HG02973 (cell line): Measurements from ENCODE around the gene STAM.
"Not testable (repeated sequence)": the region's sequence is repeated elsewhere in the genome, so short reads cannot be mapped to it uniquely, and the experiment has no call there.

Experiments used
- ATAC-seq: cut with Tn5 transposase; IDR thresholded peaks from one replicate; pipeline ENCODE4 v1.9.1; 2021; ENCODE audit warnings: moderate library complexity; ENCODE audit not compliant: unreplicated experiment

The STAM gene

DNA sequence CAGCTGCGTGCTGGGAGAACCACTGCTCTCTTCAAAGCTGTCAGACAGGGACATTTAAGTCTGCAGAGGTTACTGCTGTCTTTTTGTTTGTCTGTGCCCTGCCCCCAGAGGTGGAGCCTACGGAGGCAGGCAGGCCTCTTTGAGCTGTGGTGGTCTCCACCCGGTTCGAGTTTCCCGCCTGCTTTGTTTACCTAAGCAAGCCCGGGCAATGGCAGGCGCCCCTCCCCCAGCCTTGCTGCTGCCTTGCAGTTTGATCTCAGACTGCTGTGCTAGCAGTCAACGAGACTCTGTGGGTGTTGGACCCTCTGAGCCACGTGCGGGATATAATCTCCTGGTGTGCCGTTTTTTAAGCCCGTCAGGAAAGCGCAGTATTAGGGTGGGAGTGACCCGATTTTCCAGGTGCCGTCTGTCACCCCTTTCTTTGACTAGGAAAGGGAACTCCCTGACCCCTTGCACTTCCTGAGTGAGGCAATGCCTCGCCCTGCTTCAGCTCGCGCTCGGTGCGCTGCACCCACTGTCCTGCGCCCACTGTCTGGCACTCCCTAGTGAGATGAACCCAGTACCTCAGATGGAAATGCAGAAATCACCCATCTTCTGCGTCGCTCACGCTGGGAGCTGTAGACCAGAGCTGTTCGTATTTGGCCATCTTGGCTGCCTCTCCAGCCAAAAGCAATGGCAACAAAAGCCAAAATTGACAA, 78.5 kb downstream of the STAM start:
- not testable (repeated sequence) for ATAC-seq

DNA sequence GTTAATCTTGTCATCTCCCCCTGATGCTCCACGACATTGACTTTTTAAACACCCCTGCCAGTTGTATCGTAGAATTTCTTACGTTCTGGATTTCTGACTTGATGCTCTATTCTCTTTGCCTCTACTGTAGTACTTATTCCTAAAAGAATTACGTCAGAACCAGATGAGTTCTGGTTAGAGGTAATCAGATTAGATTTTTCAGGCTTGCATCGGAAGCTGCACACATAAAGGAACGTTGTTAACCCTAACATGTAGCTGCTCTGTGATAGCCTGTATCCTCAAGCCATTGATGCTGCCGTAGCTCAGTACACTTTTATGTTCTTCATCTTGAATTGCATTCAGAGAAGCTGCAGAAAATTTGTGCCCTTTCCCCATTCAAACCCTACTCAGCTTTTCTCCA, 81.8 kb downstream of the STAM start:
- ATAC-seq = no peak

DNA sequence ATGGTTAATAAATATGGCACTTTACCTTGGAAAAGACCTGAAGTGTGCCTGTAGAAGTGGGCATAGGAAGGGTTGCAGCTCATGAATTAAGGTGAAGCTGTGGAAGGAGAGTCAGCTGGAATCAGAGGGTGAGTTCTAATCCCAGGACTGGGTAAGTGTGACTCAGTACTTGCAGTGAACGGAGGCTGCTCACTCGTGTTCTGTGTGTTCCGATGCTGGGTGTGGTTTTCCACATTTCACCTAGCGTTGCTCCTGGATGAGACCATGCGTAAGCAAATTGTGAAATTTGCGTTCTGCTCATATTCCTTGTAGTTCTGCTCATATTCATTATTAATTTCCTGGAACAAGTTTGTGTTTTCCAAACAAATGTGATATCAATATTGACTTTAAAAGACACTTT, 85.7 kb downstream of the STAM start:
- ATAC-seq = no peak

DNA sequence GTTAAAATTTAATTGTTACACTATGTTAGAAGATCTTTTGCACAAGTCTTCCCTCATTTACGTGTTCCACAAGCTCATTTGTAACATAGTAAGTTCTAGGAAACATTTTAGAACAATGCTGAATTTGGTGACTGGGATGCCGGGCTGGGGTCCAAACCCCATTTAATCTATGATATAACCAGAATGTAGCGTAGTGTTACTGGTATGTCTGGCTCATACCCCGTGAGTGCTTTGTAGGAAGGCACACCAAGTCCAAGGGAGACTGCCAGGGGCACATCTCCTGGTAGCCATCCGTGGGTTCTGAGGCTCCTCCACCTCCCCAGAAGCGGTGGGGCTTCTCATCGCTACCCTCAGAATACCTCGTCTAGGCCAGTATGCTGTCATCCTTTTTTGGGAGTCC, 86.7 kb downstream of the STAM start:
- ATAC-seq = no peak

DNA sequence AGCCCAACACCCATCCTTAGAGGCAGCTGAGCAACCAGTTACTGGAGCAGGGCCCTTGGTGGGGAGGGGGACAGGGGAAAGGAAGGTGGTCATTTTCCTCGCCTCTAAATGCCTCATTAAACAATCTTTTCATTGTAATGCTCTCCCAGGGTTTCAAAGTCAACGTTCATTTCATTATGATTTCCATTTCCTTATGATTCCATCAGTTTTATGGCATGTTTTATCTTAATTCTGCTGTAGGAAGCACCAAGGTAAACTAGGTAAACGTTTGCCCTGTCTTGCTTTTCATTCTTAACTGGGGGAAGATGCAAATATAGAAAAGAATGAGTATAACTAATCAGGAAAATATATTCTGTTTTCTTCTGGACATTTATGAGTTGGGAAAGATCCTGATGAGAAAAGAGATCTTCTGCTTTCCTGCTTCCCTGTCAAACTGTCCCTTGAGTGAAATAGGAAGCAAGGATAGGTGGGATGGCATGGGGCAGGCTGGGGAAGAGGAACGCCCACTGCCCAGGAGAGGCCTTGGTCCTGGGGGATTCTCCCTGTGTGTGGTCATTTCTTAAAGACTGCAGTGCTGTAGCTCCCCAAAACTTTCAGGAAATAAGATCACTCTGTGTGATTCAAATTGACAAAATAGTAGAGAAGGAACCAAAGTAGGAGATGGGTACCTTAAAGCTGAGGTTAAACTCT, 87.5 kb downstream of the STAM start:
- ATAC-seq = no peak

DNA sequence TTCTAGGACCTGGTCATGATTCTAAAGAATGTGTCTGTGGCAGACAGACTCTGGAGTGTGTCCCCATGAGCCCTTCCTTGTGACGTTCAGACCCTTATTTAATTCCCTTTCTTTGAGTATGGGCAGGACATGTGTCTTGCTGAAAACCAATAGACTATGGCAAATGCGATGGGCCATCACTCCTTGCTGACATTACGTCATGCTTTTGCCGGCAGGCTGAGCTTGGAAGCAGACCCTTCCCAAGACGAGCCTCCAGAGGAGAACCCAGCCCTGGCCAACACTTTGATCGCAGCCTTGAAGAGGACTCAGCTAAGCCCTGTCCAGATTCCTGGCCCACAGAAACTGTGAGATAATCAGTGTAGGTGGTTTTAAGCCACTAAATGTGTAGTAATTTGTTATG, 89.7 kb downstream of the STAM start:
- ATAC-seq = no peak

DNA sequence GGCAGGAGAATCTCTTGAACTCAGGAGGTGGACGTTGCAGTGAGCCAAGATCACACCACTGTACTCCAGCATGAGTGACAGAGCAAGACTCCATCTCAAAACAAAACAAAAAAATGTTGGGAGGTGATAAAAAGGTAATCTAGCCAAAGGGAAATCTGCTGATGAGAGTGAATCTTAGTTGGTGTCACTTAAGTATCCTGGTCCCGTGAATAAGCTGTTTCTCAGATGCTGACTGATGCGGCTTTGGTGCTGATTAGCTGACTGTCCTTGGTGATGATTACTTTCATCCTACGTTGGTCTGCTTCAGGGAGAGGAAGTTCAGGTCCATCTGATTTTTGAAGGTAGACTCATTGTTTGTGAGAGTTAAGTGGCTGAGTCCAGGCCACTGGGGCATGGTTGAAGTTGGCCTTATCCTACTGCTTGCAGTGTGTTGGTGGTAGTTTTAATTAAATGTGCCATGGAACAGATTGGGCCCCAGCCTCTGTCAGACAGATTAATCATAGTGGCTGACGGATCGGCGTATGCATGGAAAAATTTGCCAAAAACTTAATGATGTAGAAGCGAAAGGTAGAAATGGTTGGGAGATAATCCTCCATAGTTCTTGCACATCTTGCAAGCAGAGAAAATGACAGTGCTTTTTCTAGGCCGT, 90.6 kb downstream of the STAM start:
- ATAC-seq = no peak

DNA sequence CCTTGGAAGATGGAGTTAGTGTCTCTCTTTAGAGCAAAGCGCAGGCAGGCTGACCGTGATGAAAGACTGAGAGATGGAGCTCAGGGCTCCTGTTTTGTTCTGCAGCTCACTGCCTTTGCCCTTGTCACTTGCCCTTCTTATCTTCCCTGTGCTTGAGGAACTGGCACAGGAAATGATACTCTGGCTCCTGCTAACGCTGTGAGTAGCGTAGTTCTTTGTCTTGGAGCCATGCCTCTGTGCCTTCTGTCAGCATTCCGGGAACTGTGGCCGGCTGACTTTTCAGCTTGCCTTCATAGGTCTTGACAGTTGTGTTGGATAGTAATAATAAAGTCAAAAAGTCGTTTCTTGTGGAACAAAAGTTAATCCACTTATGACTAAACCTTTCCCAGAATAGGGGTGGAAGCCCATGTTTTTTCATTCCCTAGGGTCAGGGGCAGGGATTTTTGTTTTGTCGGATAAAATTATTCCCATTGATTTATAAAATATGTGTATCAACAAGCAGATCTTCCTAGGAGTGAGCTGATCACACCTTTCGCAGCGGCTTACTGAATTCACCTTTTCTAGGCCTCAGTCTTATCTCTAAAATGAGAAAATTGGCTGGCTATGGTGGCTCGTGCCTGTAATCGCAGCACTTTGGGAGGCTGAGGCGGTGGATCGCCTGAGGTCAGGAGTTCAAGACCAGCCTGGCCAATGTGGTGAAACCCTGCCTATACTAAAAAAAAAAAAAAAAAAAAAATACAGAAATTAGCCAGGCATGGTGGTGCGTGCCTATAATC, 91.4 kb downstream of the STAM start:
- ATAC-seq = no peak

DNA sequence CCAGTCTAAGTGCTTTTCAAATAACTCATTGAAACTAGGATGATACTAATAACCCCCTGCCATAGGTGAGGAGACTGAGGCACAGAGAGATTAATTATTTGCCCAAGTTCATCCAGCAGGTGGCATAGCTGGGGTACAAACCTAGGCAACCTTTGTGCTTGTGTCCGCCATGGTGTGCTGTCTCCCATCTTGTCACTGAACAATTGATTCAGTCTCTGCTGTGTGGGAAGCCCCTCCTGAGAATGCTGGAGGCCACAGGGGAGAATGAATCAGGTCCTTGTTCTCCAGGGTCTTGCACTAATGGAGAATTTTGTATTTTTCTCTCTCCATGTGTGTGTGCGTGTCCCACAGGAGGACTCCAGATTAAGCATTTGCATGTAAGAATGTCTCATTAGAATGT, 92.3 kb downstream of the STAM start:
- ATAC-seq = no peak

DNA sequence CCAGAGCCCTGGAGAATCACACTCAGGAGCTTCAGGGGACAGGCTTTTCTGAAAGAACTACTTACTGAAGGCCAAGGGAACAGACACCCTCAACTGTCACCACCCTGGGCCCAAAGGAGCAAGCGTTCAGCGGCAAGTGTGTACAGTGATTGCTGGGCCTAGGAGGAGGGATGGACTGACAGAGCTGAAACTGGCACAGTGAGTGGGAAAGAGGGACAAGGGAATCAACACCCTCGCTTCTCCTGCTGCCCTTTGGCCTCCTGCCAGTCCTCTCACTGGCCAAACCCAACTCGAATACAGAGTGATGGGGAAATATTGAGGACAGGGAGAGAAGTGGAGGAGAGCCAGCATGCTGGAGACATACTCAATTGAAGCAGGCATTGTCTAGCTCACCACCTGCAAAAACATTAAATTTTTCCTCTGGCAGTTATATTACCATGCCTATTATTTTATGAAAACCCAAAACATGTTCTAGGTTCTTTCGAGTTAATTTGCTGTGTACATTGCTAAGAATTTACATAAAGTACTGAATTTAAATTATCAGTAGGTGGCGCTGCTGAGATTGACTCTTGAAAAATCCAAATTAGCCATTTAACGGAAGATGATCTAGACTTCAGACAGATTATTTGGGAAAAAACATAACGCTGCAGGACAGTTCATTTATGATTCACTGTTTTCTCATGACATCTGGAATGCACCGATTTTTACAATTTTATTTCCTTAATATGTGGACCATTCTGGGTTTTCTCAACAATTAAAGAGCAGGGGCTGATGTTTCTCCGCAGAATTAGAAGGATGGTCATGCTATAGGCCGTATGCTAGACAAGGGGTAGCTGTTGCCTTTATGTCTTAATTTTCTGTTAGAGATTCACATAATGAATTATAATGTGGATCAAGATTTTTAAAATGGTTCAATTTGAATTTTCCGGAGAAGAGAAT, 93.3 kb downstream of the STAM start:
- no peak for ATAC-seq

DNA sequence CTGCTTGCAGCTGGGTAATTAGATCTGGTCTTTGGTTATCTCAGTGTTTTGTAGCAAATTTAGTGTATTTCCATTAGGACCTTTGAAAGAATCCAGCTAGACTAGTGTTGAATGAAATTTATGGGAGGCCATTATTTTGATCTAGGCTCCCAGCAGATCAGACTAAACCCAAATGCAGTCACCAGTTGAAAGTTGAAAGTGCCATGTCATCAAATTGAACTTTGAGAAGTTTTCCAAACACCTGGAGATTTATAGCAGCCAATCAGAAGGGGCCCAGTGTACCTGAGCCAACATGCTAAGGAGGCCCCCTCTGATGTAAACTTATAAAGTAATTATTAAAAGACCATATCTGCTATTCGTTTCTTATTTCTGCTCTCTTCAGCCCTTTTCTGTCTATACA, 96.7 kb downstream of the STAM start:
- no peak for ATAC-seq

DNA sequence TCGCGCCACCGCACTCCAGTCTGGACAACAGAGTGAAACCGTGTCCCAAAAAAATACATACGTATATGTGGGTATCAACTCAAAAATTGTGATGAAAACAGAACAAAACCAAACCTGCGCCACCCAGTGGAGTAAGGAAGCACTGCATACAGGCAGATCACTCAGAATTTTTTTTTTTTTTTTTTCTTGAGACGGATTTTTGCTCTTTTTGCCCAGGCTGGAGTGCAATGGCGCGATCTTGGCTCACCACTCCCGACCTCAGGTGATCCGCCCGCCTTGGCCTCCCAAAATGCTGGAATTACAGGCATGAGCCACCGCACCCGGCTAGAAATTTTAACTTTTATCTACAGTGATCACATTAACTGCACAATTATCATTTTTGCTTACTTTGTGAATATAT, 99.0 kb downstream of the STAM start:
- no peak for ATAC-seq

DNA sequence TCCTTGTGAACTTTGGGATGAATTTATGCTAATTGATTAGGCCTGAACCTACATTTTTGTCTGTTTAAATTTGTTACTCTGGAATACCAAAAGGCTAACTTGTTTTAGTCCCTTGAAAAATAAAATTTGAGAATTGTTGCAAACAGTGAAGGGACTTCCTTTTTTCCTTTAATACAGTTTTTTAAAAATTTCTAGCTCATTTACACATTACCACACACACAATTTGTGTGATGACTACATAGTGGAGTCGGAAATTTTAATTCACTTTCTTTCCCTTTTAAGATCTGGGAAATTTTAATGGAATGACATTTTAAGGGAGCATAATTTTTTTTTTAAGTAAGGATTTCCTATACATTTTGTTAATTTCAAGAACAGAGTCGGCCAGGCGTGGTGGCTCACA, 99.5 kb downstream of the STAM start:
- no peak for ATAC-seq

DNA sequence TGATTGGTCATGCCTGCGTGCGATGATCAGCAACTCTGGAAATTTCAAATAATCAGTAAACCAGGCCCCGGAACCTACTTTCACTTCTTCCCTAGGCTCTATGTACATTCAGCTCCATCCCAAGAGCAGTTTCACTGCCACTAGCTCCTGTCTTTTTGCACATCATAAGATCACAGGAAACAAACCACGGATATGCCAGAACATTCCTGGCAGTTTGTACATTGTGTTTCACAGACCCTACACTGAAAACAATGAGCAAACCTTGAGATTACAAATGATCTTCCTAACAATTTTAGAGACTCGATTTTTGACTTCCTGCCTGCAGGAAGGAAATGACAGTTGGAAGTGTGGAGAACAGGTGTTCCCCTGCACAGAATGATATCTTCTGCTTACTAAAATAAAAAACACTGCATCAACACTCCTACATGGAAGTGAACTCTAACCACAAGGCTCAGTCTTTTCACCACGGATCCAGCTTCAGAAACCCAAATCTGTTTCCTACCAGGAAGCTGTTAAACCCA, 100.5 kb downstream of the STAM start:
- no peak for ATAC-seq

DNA sequence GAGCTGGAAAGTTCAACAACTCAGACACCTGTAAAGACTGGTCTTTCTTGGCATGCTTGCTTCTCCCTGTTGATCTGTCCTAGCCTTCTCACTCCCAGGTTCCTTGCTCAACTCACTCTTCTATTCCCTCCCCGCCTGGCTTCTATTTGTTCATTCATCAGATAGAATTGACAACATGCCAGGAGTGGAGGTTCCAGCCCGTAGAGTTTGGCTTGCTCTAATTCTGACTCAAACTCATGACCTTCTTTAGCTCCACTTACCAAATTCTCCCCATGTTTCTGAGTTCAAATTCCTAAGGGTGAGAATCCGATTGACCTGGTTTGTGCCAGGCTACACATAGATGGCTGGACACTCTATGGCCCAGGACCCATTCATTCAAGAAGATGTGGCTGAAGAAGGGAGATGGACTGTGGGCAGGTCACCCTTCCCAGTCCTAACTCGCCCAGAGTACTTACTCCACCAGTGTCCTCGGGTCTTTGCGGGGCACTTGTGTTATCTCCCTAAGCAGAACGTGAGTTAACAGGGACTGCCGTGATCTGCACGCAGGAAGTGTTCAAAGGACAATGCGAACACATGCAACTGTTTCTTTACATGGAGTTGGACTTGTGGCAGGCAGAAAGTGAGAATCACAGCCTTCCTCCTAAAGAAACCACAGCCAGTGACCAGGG, 104.1 kb downstream of the STAM start:
- ATAC-seq = no peak

DNA sequence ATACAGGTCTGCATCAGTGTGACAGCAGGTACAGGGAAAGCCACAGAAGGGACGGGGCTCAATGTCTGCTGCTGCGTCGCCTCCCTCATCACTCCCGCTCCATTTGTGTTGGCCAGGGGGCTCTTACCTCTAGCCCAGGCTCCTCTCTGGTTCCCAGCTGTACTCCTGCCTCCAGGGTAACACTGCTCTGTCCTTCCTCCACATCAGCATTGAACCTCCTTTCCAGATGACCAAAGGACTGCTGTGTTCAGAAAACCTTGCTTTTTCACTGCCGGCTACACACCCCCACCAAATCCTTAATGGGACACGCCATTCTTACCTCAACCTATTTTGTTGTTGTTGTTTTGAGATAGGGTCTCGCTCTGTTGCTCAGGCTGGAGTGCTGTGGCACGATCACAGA, 105.9 kb downstream of the STAM start:
- ATAC-seq = no peak

DNA sequence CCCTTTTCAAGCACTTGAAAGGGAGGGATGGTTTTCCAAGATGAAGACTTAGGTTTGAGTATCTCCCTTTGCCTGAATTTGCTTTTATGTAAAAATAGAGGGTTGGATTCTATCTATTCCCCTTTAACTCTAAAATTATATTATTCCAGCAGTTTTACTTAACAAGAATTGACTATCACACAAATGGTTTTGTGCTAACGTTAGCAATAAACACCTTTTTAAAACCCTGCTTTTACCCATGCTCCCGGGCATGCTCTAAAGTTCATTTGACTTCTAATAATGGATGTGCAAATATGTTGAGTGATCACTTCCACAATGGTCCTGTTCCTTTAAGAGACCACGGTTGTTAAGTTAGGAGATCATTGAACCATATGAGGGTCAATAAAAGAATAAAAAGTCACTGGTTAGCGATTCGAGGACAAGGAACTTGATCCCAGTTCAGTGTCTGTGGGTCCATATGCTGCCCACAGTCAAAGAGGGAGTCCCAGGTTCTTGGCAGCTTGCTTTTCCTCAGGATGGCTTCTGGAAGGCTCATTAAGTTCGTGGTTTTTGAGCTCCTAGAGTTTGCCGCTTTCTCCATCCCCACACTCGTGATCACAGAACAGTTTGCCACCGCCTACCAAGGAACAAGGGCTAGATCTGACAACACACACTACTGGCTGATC, 108.0 kb downstream of the STAM start, which contains the start of gene TMEM236:
TSS of gene TMEM236 (plus strand) at position 421 of the 665 bp plus-strand sequence. CDS start at position 516, 95 bp downstream.
- ATAC-seq = no peak

DNA sequence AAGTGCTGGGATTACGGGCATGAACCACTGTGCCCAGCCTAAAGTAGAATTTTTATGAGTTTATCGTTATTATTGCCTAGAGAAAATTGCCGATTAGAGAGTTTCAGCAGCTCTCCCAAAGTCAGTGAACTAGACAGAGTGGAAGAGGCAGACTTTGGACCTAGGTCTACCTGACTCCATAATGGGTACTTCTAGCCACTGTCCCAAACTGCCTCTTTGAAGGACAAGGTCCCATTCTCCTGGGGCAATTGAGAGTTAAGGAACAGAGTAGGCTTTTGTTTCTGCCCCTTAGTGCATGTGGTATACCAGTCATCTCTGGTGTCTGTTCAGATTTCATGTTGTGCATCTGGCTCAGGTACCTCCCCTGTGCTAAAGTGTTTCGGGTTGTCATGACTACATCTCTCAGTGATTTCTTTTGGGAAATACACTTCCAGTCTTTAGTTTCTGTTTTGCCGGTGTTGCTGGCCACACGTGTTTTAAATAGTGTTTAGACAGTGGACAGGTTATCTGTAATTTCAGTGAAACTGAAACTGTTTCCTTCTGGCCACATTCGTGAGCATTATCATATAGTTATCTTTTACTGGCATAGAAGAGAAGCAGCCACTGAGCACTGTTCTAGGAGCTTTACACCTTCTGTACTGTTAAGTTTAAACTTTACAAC, 112.7 kb downstream of the STAM start:
- peak; percentile 98 for ATAC-seq
